HepG2 (cell line): ENCODE results near the gene ATF3. TPM values are rescaled to one million over a fixed set of nuclear protein-coding genes. Genes with fewer than 3 reads are reported as not detected.
A peak's percentile ranks its signal among the peaks of the same experiment; 100 is the strongest.

ENCODE experiments used
- FOXK1 ChIP-seq: sonication (generic); formaldehyde crosslinking; IDR thresholded peaks from 2 replicates; pipeline ENCODE4 v1.4.0; 2020; ENCODE audit warnings: low read depth, missing genetic modification reagents, borderline replicate concordance
- HBP1 ChIP-seq: IDR thresholded peaks from 2 replicates; pipeline ENCODE4 v1.6.1; 2016; ENCODE audit warnings: low read depth, control low read depth
- IRF1 ChIP-seq: sonication (generic); formaldehyde crosslinking; IDR thresholded peaks from 2 replicates; pipeline ENCODE4 v1.4.0; 2020; ENCODE audit warnings: low read depth, mild to moderate bottlenecking, missing genetic modification reagents
- MIER2 ChIP-seq: IDR thresholded peaks from 2 replicates; pipeline ENCODE4 v1.6.1; 2016; ENCODE audit warnings: missing biosample characterization, missing genetic modification reagents
- NFYC ChIP-seq: IDR thresholded peaks from 2 replicates; pipeline ENCODE4 v1.6.1; 2016; ENCODE audit warnings: missing genetic modification reagents, missing compliant biosample characterization
- POGK ChIP-seq: sonication (generic); formaldehyde crosslinking; conservative IDR thresholded peaks from 2 replicates; pipeline ENCODE4 v1.8.0; 2022; ENCODE audit warnings: mild to moderate bottlenecking, moderate library complexity, missing genetic modification reagents
- SATB2 ChIP-seq: sonication (generic); formaldehyde crosslinking; IDR thresholded peaks from 2 replicates; pipeline ENCODE4 v1.5.0; 2020; ENCODE audit warnings: missing genetic modification reagents
- SNAPC4 ChIP-seq: sonication (generic); formaldehyde crosslinking; IDR thresholded peaks from 2 replicates; pipeline ENCODE4 v1.4.0; 2020; ENCODE audit warnings: mild to moderate bottlenecking, missing genetic modification reagents
- STAT5B ChIP-seq: sonication (generic); formaldehyde crosslinking; IDR thresholded peaks from 2 replicates; pipeline ENCODE4 v1.4.0; 2020; ENCODE audit warnings: missing genetic modification reagents
- ZNF17 ChIP-seq: sonication (generic); formaldehyde crosslinking; IDR thresholded peaks from 2 replicates; pipeline ENCODE4 v1.5.0; 2020; ENCODE audit warnings: mild to moderate bottlenecking, missing genetic modification reagents
- ZNF317 ChIP-seq: sonication (generic); formaldehyde crosslinking; IDR thresholded peaks from 2 replicates; pipeline ENCODE4 v1.5.0; 2020; ENCODE audit warnings: mild to moderate bottlenecking, missing genetic modification reagents
- ZNF646 ChIP-seq: sonication (generic); formaldehyde crosslinking; IDR thresholded peaks from 2 replicates; pipeline ENCODE4 v1.9.0; 2021; ENCODE audit warnings: mild to moderate bottlenecking, missing genetic modification reagents
- ZSCAN29 ChIP-seq: sonication (generic); formaldehyde crosslinking; conservative IDR thresholded peaks from 2 replicates; pipeline ENCODE4 v1.4.0; 2020; ENCODE audit warnings: mild to moderate bottlenecking, missing genetic modification reagents
- polyA plus RNA-seq, 8 experiments: library from polyadenylated mRNA; depleted of rRNA in 3 of 8; stranded (reverse) in 7 of 8; unstranded in 1 of 8; fragments of >200 nt; fragmentation: Illumina TruSeq in 4 of 8; extraction: Trizol in 4 of 8; gene quantifications; 2 replicates each; pipeline versions ENCODE4 v1.2.1 to v1.2.3, GENCODE V29; 2011 to 2016; ENCODE audit warnings: low read depth in 4 of 8, missing spikeins in 1 of 8, mixed read lengths in 1 of 8; ENCODE audit not compliant: insufficient read depth in 1 of 8
- total RNA-seq, 5 experiments: library from RNA; depleted of rRNA; stranded (reverse); fragments of >200 nt; fragmentation: Illumina TruSeq; extraction: Trizol; gene quantifications; 2 replicates each; pipeline ENCODE4 v1.2.3, GENCODE V29; 2016; ENCODE audit warnings: low read depth in 1 of 5

Gene ATF3
- total and polyA plus RNA-seq, 2 of the 13 experiments (the other 11 are each of a cell fraction or from before 2014, with no cell fraction given): 5.0 to 13.0 TPM

- peak; percentile 96 for TF ChIP-seq POGK (CRISPR knock-in tag)
- peak; percentile 22; the same call in 1 of the 2 replicates for TF ChIP-seq ZNF646
- 0 out of 2 replicates have a peak, but pooled peaks have one; percentile 86 for TF ChIP-seq HBP1 (CRISPR knock-in tag)
- TF ChIP-seq STAT5B (CRISPR knock-in tag): no peak
- TF ChIP-seq ZNF317: peak; percentile 78; the same call in 1 of the 2 replicates
- TF ChIP-seq MIER2 (CRISPR knock-in tag): no peak
- TF ChIP-seq SATB2: no peak
- no peak for TF ChIP-seq NFYC
- no peak for TF ChIP-seq SNAPC4 (CRISPR knock-in tag)
- TF ChIP-seq ZNF17: no peak
- no peak for TF ChIP-seq IRF1 (CRISPR knock-in tag)
- peak; percentile 68; the same call in 1 of the 2 replicates for TF ChIP-seq FOXK1 (CRISPR knock-in tag)
- TF ChIP-seq ZSCAN29: no peak
Measured at GRCh38 chr1:212608392-212608958, at the start of gene ATF3 (continued).
